Measurements from ENCODE around the gene ABCD3.
"Not testable (repeated sequence)": the region's sequence is repeated elsewhere in the genome, so short reads cannot be mapped to it uniquely, and the experiment has no call there.

DNA sequence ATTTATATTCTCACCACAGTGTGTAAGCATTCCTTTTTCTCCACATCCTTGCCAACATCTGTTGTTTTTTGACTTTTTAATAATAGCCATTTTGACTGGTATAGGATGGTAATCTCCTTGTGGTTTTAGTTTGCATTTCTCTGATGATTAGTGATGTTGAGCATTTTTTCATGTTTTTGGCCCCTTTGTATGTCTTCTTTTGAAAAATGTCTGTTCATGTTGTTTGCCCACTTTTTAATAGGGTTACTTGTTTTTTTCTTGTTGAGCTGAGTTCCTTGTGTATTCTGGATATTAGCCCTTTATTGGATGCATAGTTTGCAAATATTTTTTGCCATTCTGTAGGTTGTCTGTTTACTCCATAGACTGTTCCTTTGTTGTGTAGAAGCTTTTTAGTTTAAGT is 24.9 kb downstream of the ABCD3 start:
- not testable (repeated sequence) for TF ChIP-seq EZH2 (IDR thresholded peaks at IDR 0.05); POLR2A (IDR thresholded peaks at IDR 0.05; ENCODE audit: borderline replicate concordance, extremely low read depth, insufficient read depth, insufficient read length); YY1 (IDR thresholded peaks at IDR 0.05; ENCODE audit: extremely low read depth, insufficient replicate concordance, low read depth, low read length)
- TF ChIP-seq, protein P1, sequence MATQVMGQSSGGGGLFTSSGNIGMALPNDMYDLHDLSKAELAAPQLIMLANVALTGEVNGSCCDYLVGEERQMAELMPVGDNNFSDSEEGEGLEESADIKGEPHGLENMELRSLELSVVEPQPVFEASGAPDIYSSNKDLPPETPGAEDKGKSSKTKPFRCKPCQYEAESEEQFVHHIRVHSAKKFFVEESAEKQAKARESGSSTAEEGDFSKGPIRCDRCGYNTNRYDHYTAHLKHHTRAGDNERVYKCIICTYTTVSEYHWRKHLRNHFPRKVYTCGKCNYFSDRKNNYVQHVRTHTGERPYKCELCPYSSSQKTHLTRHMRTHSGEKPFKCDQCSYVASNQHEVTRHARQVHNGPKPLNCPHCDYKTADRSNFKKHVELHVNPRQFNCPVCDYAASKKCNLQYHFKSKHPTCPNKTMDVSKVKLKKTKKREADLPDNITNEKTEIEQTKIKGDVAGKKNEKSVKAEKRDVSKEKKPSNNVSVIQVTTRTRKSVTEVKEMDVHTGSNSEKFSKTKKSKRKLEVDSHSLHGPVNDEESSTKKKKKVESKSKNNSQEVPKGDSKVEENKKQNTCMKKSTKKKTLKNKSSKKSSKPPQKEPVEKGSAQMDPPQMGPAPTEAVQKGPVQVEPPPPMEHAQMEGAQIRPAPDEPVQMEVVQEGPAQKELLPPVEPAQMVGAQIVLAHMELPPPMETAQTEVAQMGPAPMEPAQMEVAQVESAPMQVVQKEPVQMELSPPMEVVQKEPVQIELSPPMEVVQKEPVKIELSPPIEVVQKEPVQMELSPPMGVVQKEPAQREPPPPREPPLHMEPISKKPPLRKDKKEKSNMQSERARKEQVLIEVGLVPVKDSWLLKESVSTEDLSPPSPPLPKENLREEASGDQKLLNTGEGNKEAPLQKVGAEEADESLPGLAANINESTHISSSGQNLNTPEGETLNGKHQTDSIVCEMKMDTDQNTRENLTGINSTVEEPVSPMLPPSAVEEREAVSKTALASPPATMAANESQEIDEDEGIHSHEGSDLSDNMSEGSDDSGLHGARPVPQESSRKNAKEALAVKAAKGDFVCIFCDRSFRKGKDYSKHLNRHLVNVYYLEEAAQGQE (IDR thresholded peaks at IDR 0.05; ENCODE audit: low read depth) = not testable (repeated sequence)
- TF ChIP-seq, protein P2, sequence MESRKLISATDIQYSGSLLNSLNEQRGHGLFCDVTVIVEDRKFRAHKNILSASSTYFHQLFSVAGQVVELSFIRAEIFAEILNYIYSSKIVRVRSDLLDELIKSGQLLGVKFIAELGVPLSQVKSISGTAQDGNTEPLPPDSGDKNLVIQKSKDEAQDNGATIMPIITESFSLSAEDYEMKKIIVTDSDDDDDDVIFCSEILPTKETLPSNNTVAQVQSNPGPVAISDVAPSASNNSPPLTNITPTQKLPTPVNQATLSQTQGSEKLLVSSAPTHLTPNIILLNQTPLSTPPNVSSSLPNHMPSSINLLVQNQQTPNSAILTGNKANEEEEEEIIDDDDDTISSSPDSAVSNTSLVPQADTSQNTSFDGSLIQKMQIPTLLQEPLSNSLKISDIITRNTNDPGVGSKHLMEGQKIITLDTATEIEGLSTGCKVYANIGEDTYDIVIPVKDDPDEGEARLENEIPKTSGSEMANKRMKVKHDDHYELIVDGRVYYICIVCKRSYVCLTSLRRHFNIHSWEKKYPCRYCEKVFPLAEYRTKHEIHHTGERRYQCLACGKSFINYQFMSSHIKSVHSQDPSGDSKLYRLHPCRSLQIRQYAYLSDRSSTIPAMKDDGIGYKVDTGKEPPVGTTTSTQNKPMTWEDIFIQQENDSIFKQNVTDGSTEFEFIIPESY (IDR thresholded peaks at IDR 0.05; ENCODE audit: extremely low read depth, insufficient replicate concordance, low read length) = not testable (repeated sequence)
